GM18511 (cell line): Measurements from ENCODE around the gene SPATA16.

Source experiments
- ATAC-seq: cut with Tn5 transposase; IDR thresholded peaks from one replicate; pipeline ENCODE4 v1.9.1; 2021; ENCODE audit warnings: mild to moderate bottlenecking, moderate library complexity; ENCODE audit not compliant: unreplicated experiment

The SPATA16 gene

GRCh38 chr3:172844428-172844827 is 296.6 kb downstream of the SPATA16 start:
- no peak for ATAC-seq

GRCh38 chr3:172840913-172841312 is 300.1 kb downstream of the SPATA16 start:
- ATAC-seq = no peak

- ATAC-seq = no peak
Measured at GRCh38 chr3:172840463-172840862, 300.6 kb downstream of the SPATA16 start.

- ATAC-seq = no peak
Measured at GRCh38 chr3:172839679-172840078, 301.4 kb downstream of the SPATA16 start.
